Ecto neural progenitor cell (in vitro differentiated cells): Measurements from ENCODE around the gene CBARP.
"Not testable (repeated sequence)": the region's sequence is repeated elsewhere in the genome, so short reads cannot be mapped to it uniquely, and the experiment has no call there.

Experiments
- DNase-seq: peaks from one replicate; pipeline ENCODE4 v3.0.0-alpha.2; 2018; ENCODE audit warnings: low spot score

CBARP gene

DNA sequence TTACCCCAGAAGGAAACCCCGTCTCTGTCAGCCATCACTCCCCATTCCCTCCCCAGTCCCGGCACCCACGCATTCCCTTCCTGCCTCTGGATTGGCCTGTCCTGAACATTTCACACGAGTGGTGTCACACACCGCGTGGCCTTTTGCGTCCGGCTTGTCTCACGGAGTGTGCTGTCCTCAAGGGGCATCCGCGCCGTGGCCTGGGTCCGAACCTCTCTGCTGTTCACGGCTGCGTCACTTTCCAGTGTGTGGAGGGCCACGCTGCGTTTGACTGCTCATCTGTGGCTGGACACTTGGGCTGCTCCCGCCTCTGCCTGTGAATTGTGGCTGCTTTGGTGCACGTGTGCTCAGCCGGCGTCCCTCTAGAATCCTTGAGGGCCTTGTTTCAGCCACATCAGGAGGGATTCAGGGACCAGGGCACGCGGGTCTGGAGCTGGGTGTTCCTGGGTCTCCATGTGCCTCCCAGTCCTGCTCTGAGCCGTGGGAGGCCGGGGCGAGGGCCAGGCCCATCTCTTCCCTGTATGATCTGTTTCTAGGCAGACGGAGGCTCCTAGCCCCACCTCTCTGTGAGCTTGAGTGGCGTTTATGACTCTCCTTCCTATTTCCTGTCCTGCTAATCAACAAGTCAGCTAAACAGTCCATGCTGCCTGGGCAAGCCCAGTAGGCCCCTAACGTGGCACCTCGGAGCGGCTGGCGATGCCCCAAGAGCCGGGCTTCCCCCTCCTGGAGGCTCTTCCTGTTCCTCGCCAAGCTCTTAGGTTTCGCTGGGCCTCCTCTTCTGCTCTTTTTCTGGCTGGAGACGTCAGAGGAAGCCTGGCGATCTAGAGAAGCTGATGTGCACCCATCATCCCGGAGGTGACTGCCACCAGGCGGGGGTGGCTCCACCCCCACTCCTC lies 24.2 kb downstream of the CBARP start:
- DNase-seq: no peak

DNA sequence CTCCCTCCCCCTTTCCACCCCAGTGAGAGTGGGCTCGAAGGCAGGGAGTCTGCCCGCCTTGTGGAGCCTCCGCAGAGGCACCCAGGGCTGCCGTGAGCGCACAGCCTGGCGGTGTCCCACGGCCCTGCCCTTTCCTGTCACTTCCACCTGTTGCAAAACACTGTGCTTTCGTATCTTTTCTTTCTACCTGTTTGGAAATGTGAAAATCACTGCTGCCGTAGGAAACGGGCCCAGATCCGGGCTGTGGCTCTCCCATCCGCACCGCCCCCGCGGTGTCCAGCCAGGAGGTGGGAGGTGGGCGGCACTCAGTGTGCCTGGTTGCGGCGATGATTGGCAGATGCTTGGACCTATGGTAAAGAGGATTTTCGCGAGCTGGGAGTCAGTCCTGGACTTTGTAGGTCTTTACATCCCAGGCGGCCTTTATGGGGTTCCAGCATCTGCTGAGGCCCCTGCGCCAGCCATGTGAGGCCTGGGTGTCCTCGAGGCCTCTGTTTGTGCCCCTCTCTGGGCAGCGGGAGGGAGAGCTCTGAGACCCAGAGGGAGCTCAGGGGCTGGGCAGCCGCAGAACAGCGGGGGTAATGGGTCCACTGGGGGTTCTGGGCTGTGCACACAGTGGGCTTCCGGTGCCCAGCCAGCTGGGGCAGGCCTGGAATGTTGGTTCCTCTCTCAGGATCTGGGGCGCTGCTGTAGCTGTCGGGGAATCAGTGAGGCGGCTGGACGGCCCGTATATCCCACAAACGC lies 26.1 kb downstream of the CBARP start:
- no peak for DNase-seq

- DNase-seq: no peak
Observed at GRCh38 chr19:1210227-1210538, 27.6 kb downstream of the CBARP start.

- not testable (repeated sequence) for DNase-seq
Observed at GRCh38 chr19:1208830-1209229, 29.0 kb downstream of the CBARP start.

DNA sequence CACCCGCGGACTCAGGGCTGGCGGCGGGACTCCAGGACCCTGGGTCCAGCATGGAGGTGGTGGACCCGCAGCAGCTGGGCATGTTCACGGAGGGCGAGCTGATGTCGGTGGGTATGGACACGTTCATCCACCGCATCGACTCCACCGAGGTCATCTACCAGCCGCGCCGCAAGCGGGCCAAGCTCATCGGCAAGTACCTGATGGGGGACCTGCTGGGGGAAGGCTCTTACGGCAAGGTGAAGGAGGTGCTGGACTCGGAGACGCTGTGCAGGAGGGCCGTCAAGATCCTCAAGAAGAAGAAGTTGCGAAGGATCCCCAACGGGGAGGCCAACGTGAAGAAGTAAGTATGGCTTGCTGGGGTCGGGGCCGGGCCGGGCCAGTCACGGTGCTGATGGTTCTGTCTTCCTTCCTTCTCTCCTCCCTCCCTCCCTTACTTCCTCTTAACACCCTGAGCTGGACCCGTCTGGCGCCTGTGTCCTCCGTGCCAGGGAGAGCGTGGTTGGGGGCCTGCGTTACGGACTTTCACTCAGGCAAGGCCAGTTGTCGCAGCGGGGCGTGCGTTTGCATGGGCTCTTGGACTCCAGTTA lies 30.8 kb downstream of the CBARP start:
- DNase-seq: no peak

DNA sequence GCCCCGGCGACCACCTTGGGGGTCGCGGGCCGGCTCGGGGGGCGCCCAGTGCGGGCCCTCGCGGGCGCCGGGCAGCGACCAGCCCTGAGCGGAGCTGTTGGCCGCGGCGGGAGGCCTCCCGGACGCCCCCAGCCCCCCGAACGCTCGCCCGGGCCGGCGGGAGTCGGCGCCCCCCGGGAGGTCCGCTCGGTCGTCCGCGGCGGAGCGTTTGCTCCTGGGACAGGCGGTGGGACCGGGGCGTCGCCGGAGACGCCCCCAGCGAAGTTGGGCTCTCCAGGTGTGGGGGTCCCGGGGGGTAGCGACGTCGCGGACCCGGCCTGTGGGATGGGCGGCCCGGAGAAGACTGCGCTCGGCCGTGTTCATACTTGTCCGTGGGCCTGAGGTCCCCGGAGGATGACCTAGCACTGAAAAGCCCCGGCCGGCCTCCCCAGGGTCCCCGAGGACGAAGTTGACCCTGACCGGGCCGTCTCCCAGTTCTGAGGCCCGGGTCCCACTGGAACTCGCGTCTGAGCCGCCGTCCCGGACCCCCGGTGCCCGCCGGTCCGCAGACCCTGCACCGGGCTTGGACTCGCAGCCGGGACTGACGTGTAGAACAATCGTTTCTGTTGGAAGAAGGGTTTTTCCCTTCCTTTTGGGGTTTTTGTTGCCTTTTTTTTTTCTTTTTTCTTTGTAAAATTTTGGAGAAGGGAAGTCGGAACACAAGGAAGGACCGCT lies 31.5 kb downstream of the CBARP start:
- DNase-seq: no peak

DNA sequence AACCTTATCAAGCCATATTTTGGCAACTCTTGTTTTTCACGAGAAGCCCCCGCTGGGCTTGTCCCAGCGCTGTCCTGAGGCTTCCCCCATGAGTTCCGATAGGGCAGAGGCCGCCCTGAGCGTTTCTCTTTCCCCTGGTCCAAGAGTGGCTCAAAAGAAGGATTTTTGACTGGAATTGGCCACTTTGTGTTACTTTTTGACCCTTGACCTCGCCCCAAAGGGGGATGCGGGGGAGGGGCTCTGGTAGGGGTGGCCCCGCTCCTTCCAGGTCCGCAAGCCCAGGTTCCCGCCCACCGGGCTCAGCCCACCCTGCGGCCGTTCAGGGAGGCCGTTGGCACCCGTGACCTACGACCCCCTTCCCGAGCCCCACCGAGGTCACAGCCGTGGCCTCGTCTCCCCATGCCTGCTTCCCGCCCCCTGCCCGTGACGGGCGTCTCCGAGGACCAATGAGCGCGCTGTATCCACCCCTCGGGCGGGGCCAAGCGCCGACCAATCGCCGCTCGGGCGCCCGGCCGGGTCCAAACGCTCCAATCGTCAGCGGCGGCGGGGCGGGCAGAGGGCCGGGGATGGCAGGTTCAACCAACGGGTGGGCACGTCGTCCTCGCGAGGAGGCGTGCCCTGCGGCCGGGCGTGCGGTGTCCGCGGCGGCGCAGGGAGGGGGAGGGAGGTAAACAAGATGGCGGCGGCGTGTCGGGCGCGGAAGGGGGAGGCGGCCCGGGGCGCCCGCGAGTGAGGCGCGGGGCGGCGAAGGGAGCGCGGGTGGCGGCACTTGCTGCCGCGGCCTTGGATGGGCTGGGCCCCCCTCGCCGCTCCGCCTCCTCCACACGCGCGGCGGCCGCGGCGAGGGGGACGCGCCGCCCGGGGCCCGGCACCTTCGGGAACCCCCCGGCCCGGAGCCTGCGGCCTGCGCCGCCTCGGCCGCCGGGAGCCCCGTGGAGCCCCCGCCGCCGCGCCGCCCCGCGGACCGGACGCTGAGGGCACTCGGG lies 32.4 kb downstream of the CBARP start, which contains the start of gene STK11:
STK11 (plus strand) TSS at position 665 of the 986 bp plus-strand sequence. CDS start 1,136 bp downstream, outside the sequence.
- DNase-seq: peak; percentile 100

GRCh38 chr19:1200614-1201013 lies 37.2 kb downstream of the CBARP start:
- DNase-seq: not testable (repeated sequence)

DNA sequence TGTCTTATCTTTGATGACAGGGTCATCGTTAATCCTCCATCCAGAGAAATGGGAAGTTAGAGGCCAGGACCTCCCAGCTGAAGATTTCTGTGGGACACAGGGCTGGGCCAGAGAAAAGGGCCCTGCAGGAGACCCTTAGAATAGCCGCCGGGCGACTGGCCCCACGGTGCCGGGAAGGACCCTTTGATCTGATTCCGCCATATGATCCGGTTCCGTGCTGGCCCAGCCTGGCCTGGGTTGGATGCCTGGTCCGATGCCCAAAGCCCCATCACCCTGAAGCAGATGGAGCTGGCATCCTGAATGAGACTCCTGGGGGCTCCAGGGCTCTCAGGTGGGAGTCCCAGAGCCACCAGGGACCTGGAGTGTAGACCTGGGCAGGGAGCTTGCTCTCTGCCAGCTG lies 38.3 kb downstream of the CBARP start:
- DNase-seq: no peak

- DNase-seq: no peak
Observed at GRCh38 chr19:1189419-1189818, 48.4 kb downstream of the CBARP start.

DNA sequence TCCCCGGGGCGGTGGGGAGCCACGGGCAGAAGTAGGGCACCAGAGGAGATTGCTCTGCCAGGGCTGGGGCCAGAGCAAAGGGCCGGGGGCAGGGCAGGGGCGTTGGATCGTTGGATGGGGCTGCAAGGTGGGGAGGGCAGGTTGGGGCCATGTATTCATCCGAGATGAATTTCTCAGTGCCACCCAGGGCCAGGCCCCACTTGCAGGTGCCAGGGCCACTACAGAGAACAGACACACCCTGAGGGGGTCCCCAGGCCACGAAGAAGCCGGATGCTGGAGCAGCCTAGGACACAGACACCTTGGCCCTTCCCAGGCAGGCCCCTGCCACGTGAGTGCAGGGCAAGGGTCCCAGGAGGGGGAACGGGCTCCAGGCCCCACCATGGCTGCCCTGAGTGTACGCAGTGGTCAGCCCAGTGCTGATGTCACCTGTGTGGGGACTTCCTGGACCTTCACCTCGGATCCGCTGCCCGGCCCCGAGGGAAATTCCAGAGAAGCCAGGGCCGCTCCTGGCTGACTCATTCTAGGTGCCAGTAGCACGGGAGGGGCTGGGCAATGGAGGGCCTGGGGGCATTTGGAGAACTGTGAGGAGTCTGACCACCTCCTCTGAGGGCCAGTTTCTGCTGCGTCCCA lies 54.1 kb downstream of the CBARP start:
- DNase-seq: peak; percentile 57

GRCh38 chr19:1182727-1183126 lies 55.1 kb downstream of the CBARP start:
- no peak for DNase-seq

- DNase-seq: no peak
Observed at GRCh38 chr19:1182068-1182467, 55.7 kb downstream of the CBARP start.

DNA sequence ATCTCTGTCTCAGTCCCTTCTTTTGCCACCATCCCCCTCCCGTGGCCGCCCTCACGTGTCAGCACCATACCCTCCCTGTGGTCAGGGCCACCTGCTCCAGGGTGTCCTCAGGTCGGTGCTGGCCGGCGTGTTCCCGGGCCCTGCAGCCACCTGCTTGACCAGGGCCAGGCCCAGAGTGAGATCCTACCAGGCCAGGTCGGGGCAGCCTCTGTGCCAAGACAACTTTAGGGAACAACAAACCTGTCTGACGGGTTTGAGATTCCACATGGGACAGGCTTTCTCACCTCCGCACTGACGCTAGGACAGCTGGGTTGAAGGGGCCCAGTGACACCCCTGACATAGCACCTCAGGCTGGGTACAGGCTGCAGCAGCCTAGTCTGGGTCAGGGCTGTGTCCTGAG lies 56.2 kb downstream of the CBARP start:
- DNase-seq: no peak
